Body of pancreas (tissue), 4 donors: ENCODE measurements around the gene LECT2. TPM values are rescaled to one million over a fixed set of nuclear protein-coding genes. Genes with fewer than 3 reads are reported as not detected.

Source experiments
- ATAC-seq: fragments of 150-250 bp; one replicate; pipeline ENCODE4 v1.9.1; 2016
- DNase-seq, 4 donors: peaks; one replicate each; pipeline ENCODE4 v3.0.0-alpha.2; 2019
- H3K27ac ChIP-seq, 4 donors: fragments of 200-600 bp; sonication (generic); 1 replicate in 3 of 4; 2 replicates in 1 of 4; pipeline versions ENCODE4 v1.5.1 to v1.6.1; 2016 to 2019; ENCODE audit warnings: mild to moderate bottlenecking in 1 of 4, mixed read lengths in 1 of 4, moderate library complexity in 1 of 4
- H3K27me3 ChIP-seq, 2 donors: fragments of 200-600 bp; sonication (generic); one replicate each; pipeline ENCODE4 v1.6.0; 2016; ENCODE audit warnings: mild to moderate bottlenecking in 1 of 2
- H3K36me3 ChIP-seq, 2 donors: fragments of 200-600 bp; sonication (generic); replicated peaks in 1 of 2; 2 replicates each; pipeline ENCODE4 v1.5.1; 2016; ENCODE audit warnings: low read depth in 2 of 2; ENCODE audit not compliant: insufficient read depth in 1 of 2
- H3K4me1 ChIP-seq: fragments of 200-600 bp; sonication (generic); one replicate; pipeline ENCODE4 v1.6.0; 2016
- H3K4me3 ChIP-seq, 2 donors: fragments of 200-600 bp; sonication (generic); 1 replicate in 1 of 2; 2 replicates in 1 of 2; pipeline ENCODE4 v1.5.1; 2016 to 2019
- H3K9me3 ChIP-seq, 3 donors: fragments of 200-600 bp; sonication (generic); 1 replicate in 2 of 3; 2 replicates in 1 of 3; pipeline ENCODE4 v1.5.1; 2016
- CTCF ChIP-seq, 7 experiments: fragments of 450-650 bp in 4 of 7; fragments of 200-600 bp in 3 of 7; sonication (generic) in 3 of 7; IDR thresholded peaks; one replicate each; pipeline ENCODE4 v1.5.1; 2016 to 2019; ENCODE audit warnings: antibody characterized with exemption in 7 of 7
- POLR2A ChIP-seq, 3 donors: fragments of 450-650 bp; IDR thresholded peaks; one replicate each; pipeline ENCODE4 v1.6.1; 2016; ENCODE audit warnings: antibody characterized with exemption in 3 of 3, mild to moderate bottlenecking in 2 of 3
- WGBS, 2 donors: methylation state at CpG; one replicate each; pipeline ENCODE4 v1.1.5; 2017; 5-methylcytosine and 5-hydroxymethylcytosine counted together
- intact Hi-C: fragments of 100-400 bp; cut with DNase I; formaldehyde crosslinking; loops from one replicate; pipeline ENCODE4 v1.15.1; 2023
- total RNA-seq, 2 donors: library from RNA; depleted of rRNA; stranded (reverse); fragments of >200 nt; gene quantifications; one replicate each; pipeline ENCODE4 v1.1.0, GENCODE V29; 2016

The LECT2 gene
- total RNA-seq, 2 donors from 2014 or later, result not detected

DNA sequence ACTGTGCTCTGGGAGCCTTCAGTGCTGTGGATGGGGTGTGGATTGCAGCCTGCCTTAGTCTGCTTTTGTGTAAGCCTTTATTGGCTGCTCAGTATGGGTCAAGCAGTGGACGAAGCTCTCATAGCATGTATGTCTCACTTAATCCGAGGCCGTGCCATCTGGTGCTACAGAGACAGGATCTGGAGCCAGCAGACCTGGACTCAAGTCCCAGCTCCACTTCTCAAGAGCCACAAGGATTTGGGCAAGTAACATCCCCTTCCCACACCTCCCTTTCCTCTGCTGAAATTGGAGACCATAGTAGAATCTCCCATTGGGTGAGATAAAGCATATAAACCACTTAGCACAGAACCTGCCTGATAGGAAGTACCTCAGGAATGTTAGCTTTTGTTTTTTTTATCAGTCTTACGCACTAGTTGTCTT, 23.4 kb upstream of the LECT2 start:
- H3K4me3 ChIP-seq, result no peak overlapping the region
- H3K4me1 ChIP-seq, result no peaks in the 10 kb centered on the region
- intact Hi-C loops, result no loop called here
- TF ChIP-seq CTCF (IDR thresholded peaks at IDR 0.05) (no peak), POLR2A (IDR thresholded peaks at IDR 0.05) (no peak)
- H3K36me3 ChIP-seq, result no peaks in the 10 kb centered on the region
- no peaks in the 10 kb centered on the region for H3K27me3 ChIP-seq
- 82 to 89% methylated on average over 4 of the region's 4 CpGs for WGBS, 2 donors
- H3K9me3 ChIP-seq, result no peaks in the 10 kb centered on the region
- H3K27ac ChIP-seq, result no peak overlapping the region
- ATAC-seq, result no peak
- no peak for DNase-seq

DNA sequence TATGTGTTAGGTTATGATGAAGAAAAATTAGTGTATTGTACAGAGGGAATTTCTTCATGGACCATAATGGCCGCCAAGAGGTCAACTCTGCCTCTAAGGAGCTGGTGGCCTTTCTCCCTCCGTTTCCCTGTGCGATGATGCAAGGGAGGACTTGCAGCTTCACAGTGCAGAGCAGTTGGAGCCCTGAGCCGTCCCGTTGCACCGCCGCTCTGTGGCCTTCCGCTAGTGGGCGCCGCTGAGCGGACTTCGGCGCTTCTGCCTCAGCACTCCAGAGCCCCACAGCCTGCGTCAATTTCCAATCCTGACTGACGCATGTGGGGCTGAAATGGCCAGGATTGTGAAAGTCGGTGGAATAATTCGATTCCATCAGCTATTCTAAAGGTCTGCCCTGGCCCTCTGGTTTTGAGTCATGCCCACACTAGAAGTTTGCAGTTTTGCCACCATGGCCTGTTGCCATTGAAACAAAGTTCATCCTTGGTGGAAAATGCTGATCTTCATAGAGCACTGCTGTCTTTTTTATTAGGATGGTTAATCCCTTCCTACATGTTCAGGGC, 22.7 kb upstream of the LECT2 start:
- 2 to 17% methylated on average over 17 of the region's 17 CpGs for whole genome bisulfite sequencing, 2 donors
- Histone ChIP-seq H3K27me3 (no peaks in the 10 kb centered on the region), H3K4me3 (no peak overlapping the region), H3K4me1 (no peaks in the 10 kb centered on the region), H3K27ac (no peak overlapping the region), H3K36me3 (no peaks in the 10 kb centered on the region), H3K9me3 (no peaks in the 10 kb centered on the region)
- ATAC-seq (peak; percentile 85), DNase-seq (peak; percentile 72 to 79 (median 74))
- intact Hi-C loops, result no loop called here
- peak; percentile 73 to 83 (median 75) for TF ChIP-seq CTCF (IDR thresholded peaks at IDR 0.05)
- TF ChIP-seq POLR2A (IDR thresholded peaks at IDR 0.05), result no peak

GRCh38 chr5:135976216-135976615, 21.4 kb upstream of the LECT2 start:
- no peak overlapping the region for H3K27ac ChIP-seq
- WGBS, 2 donors, result 63 to 70% methylated on average over 7 of the region's 7 CpGs
- no peak overlapping the region for H3K4me3 ChIP-seq
- H3K36me3 ChIP-seq, result no peaks in the 10 kb centered on the region
- no peaks in the 10 kb centered on the region for H3K27me3 ChIP-seq
- DNase-seq (no peak), ATAC-seq (no peak)
- no peaks in the 10 kb centered on the region for H3K4me1 ChIP-seq
- TF ChIP-seq CTCF (IDR thresholded peaks at IDR 0.05), result no peak
- no peak for TF ChIP-seq POLR2A (IDR thresholded peaks at IDR 0.05)
- no peaks in the 10 kb centered on the region for H3K9me3 ChIP-seq
- intact Hi-C loops, result no loop called here

DNA sequence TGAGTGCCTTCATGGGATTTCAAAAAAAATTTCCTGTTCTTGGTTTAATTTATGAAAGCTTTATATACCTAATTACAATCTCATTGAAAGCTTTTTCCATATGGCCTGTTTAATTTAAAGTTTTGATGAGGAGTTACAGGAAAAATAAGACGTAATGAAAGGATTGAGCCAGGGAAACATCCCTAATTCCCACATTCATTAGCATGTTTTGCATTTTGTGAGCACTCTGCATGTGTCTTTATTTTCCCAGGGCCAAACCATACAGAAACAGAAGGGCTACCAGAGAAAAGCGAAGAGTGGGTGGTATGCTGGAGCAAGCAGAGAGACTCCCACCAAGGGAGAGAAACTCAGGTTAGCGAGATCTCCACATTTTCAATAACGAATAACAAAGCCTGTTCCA, 20.3 kb upstream of the LECT2 start:
- Histone ChIP-seq H3K27ac (no peak overlapping the region), H3K9me3 (no peaks in the 10 kb centered on the region), H3K4me3 (no peak overlapping the region), H3K27me3 (no peaks in the 10 kb centered on the region), H3K36me3 (no peaks in the 10 kb centered on the region), H3K4me1 (no peaks in the 10 kb centered on the region)
- DNase-seq (no peak), ATAC-seq (no peak)
- TF ChIP-seq CTCF (IDR thresholded peaks at IDR 0.05), result no peak
- no peak for TF ChIP-seq POLR2A (IDR thresholded peaks at IDR 0.05)
- 84 to 89% methylated on average over 4 of the region's 4 CpGs for WGBS, 2 donors
- intact Hi-C loops, result no loop called here

DNA sequence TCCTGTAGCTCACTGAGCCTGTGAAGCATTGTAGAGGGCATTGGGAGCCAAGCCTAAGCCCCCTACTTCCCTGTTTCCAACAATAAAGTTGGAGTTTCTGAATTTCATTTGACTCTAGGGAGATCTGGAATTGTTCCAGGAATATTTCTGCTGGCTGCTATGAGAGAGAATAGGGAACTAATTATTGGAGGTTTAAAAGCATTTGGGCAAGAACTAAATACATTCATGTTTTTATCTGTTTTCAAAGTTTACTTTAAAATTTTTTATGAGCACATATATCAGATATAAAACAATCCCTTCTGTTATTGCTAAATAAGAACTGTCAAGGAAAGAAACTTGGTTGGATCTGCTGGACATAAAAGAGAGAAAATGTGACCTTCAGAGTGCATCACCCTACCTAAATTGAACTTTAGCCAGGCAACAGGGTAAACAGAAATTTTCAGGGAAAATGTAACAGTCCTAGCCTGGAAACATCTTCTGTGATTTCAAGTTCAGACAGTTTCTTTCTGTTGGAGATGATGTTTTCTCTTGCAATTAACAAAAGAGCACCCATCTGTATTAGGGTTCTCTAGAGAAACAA, 19.3 kb upstream of the LECT2 start:
- no peak overlapping the region for H3K4me3 ChIP-seq
- no peaks in the 10 kb centered on the region for H3K27me3 ChIP-seq
- no peak overlapping the region for H3K27ac ChIP-seq
- DNase-seq (no peak), ATAC-seq (no peak)
- TF ChIP-seq CTCF (IDR thresholded peaks at IDR 0.05) (no peak), POLR2A (IDR thresholded peaks at IDR 0.05) (no peak)
- intact Hi-C loops, result no loop called here
- no peaks in the 10 kb centered on the region for H3K9me3 ChIP-seq
- no peaks in the 10 kb centered on the region for H3K36me3 ChIP-seq
- H3K4me1 ChIP-seq, result no peaks in the 10 kb centered on the region
